Measurements from ENCODE around the gene SH2D2A.

GRCh38 chr1:156852418-156852874, 35.8 kb upstream of the SH2D2A start:
- TF ChIP-seq POLR2A (IDR thresholded peaks at IDR 0.05): no peak
- no peak for TF ChIP-seq CTCF (IDR thresholded peaks at IDR 0.05)

All from uterus (tissue), 2 donors.